Adrenal gland (tissue), 5 donors: ENCODE results near the gene WNT7B.

Source experiments
- POLR2A ChIP-seq, 2 donors: fragments of 450-650 bp; IDR thresholded peaks; one replicate each; pipeline ENCODE4 v1.6.1; 2017; ENCODE audit warnings: antibody characterized with exemption in 2 of 2, mild to moderate bottlenecking in 2 of 2, moderate library complexity in 1 of 2
- TF ChIP-seq, protein P1 (sequence below), 6 experiments: fragments of 450-650 bp in 4 of 6; fragments of 200-600 bp in 2 of 6; sonication (generic) in 1 of 6; IDR thresholded peaks; 1 replicate in 5 of 6; 2 replicates in 1 of 6; pipeline versions ENCODE4 v1.5.1 to v1.8.0; 2016 to 2021; ENCODE audit warnings: antibody characterized with exemption in 6 of 6, mild to moderate bottlenecking in 2 of 6, moderate library complexity in 1 of 6
- donor health status: DM: no; HTN: no; CAD: no.

DNA sequence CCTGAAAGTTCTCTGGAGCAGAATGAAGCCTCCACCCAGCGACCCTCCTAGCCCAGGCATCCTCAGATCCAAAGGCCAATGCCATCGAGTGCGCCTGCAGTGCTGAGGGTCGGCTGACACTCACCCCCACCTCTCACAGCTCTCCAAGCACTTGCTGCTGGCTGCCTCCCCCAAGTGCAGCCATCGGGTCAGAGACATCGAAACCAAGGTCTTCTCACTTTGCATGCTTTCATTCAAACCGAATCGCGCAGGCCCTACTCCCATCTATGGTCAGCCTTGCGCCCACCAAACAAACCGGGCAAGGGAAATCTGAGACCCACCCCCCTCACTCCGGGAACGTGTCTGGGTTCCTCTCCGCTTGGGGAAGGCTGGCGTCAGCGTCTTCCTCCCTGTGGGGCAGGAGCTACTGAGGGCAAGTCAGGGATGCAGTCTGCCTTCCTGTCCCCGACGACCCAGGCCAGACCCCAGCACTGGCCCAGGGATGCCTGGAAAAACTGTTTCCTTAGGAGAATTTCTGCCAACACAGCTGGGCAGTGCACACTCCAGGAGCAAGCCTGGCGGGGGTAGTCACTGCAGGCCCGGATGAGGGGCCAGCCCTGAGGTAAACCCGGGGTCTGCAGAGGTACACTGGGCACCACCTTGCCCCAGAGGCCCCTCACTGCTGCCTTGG is 7.0 kb downstream of the WNT7B start:
- TF ChIP-seq, protein P1, sequence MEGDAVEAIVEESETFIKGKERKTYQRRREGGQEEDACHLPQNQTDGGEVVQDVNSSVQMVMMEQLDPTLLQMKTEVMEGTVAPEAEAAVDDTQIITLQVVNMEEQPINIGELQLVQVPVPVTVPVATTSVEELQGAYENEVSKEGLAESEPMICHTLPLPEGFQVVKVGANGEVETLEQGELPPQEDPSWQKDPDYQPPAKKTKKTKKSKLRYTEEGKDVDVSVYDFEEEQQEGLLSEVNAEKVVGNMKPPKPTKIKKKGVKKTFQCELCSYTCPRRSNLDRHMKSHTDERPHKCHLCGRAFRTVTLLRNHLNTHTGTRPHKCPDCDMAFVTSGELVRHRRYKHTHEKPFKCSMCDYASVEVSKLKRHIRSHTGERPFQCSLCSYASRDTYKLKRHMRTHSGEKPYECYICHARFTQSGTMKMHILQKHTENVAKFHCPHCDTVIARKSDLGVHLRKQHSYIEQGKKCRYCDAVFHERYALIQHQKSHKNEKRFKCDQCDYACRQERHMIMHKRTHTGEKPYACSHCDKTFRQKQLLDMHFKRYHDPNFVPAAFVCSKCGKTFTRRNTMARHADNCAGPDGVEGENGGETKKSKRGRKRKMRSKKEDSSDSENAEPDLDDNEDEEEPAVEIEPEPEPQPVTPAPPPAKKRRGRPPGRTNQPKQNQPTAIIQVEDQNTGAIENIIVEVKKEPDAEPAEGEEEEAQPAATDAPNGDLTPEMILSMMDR (IDR thresholded peaks at IDR 0.05), result no peak
- TF ChIP-seq POLR2A (IDR thresholded peaks at IDR 0.05), result no peak
